ENCODE measurements around the gene STX16.

- TF ChIP-seq MYNN (IDR thresholded peaks at IDR 0.05) (no peak), MYNN (CRISPR knock-in tag; IDR thresholded peaks at IDR 0.05) (no peak), CEBPG (CRISPR knock-in tag; IDR thresholded peaks at IDR 0.05) (no peak), CEBPG (tag; conservative IDR thresholded peaks at IDR 0.05 in 1 of 2, IDR thresholded peaks at IDR 0.05 in 1 of 2) (no peak), ZNF707 (CRISPR knock-in tag; conservative IDR thresholded peaks at IDR 0.05) (no peak), LEF1 (IDR thresholded peaks at IDR 0.05) (no peak)
These were observed 38.9 kb upstream of the STX16 start for GRCh38 chr20:58612121-58612691.
